GM18951 (cell line): ENCODE measurements around the gene RSPH1.

Source experiments
- POLR2A ChIP-seq: IDR thresholded peaks from 4 replicates; pipeline ENCODE4 v1.6.1; 2011; ENCODE audit warnings: mild to moderate bottlenecking; ENCODE audit not compliant: insufficient read length, insufficient read depth; ENCODE audit errors: extremely low read depth
- in situ Hi-C: fragments of 300-500 bp; cut with MboI; formaldehyde crosslinking; loops from one replicate; pipeline ENCODE4 v1.12.0; 2022; ENCODE audit warnings: low sequenced_read_pairs, mixed read lengths, inconsistent platforms; ENCODE audit not compliant: unreplicated experiment

Gene RSPH1

DNA sequence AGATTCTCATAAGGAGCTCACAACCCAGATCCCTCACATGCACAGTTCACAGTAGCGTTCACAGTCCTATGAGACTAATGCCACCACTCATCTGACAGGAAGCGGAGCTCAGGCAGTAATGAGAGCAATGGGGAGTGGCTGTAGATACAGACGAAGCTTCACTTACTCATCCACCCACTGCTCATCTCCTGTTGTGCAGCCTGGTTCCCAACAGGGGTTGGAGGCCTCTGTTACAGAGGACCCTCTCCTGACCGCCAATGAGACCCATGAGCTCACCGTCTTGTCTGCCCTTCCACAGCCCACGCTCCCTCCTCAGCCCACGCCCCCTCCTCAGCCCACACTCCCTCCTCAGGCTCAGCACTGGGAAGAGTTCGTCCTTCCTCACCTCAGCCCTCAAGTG is 39.6 kb downstream of the RSPH1 start:
- no peak for TF ChIP-seq POLR2A
- in situ Hi-C loops: loop anchor here (10.0 kb wide), 2 partner anchors 142 to 312 kb away; partner anchors contain the start of gene TFF3

- in situ Hi-C loops: loop anchor here (10.0 kb wide), 2 partner anchors 141 to 311 kb away; partner anchors contain the start of gene TFF3
- no peak for TF ChIP-seq POLR2A
Observed at GRCh38 chr21:42455754-42456440, 40.1 kb downstream of the RSPH1 start.

- no peak for TF ChIP-seq POLR2A
- in situ Hi-C loops: loop anchor here (10.0 kb wide), 2 partner anchors 140 to 310 kb away; partner anchors contain the start of gene TFF3
Observed at GRCh38 chr21:42455196-42455595, 40.8 kb downstream of the RSPH1 start.

DNA sequence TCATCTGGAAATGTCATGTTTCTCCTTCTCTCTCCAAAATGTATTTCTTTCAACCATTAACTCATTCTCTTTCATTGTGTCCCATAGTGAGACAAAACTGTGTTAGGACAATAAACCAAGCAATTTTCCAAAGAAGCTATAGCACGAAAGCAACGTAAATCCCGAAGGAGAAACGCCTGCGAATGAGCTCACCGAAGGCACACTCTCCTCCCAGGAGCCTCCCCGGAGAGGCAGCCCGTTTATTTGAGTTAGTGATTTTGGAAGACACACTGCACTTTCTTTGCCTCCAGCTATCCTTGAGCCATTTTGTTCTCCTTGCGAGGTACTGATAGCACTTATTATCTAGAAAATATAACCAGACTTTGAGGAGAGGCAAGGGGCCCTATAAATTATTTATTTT is 41.2 kb downstream of the RSPH1 start:
- in situ Hi-C loops: loop anchor here (10.0 kb wide), 2 partner anchors 140 to 310 kb away; partner anchors contain the start of gene TFF3

GRCh38 chr21:42453986-42454570 is 41.9 kb downstream of the RSPH1 start:
- in situ Hi-C loops: loop anchor here (10.0 kb wide), 2 partner anchors 139 to 309 kb away; partner anchors contain the start of gene TFF3
- no peak for TF ChIP-seq POLR2A

More for the DNA sequence above, 41.2 kb downstream of the RSPH1 start:
- no peak for TF ChIP-seq POLR2A

DNA sequence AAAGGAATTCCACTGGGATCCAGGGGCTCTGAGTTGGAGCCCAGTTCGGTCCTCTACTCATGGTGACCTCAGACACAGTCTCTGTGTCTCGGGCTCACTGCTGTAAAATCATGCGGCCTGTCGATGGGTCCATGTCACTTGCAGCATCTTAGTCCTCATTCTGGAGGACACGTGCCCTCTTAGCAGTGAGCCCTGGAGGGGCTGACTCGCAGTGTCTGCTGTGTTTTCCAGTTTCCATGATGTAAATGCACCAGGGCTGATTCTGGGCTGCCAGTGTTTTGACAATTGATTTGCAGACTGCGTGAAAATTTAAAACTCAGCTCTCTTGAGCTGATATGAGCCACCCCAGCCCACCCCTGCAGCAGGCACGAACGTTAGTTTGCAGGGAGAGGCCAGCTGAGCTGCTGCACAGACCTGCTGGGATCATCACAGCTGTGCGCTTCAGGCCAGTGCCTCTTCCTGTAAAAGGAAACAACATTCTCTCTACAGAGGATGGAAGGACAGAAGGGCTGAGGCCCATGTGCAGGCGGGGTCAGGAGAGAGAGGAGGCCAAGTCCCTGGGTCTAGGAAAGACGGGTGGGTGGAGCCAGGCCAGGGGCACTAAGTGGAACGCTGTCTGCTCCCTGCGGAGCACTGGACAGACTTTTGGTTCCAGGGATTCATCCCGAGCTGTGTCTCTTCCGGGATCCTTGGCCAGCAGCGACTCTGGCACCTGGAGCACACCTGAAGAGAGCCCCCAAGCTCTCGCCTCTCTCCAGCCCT is 42.6 kb downstream of the RSPH1 start:
- no peak for TF ChIP-seq POLR2A
- in situ Hi-C loops: loop anchor here (10.0 kb wide), 2 partner anchors 139 to 309 kb away; partner anchors contain the start of gene TFF3

- no peak for TF ChIP-seq POLR2A
- in situ Hi-C loops: loop anchor here (10.0 kb wide), 2 partner anchors 138 to 308 kb away; partner anchors contain the start of gene TFF3
Observed at GRCh38 chr21:42452401-42453223, 43.4 kb downstream of the RSPH1 start.

GRCh38 chr21:42451941-42452340 is 44.1 kb downstream of the RSPH1 start:
- in situ Hi-C loops: loop anchor here (10.0 kb wide), 2 partner anchors 137 to 307 kb away; partner anchors contain the start of gene TFF3
- TF ChIP-seq POLR2A: no peak

- no peak for TF ChIP-seq POLR2A
- in situ Hi-C loops: loop anchor here (10.0 kb wide), 1 partner anchor 284 kb away; no protein-coding TSS in a partner anchor
Observed at GRCh38 chr21:42448686-42449085, 47.3 kb downstream of the RSPH1 start.

DNA sequence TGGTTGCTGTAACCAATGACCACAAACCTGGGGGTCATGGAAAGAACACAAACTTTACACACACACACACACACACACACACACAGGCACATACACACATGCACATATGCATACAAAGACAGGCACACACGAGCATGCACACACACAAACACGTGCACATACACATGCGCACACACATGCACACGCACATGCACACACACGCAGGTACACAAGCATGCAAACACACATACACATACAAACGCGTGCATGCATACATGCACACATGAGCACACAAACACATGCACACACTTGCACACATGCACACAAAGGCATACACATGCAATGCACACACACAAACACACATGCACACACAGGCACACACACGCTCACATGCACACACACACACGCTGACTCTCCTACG is 48.3 kb downstream of the RSPH1 start:
- in situ Hi-C loops: loop anchor here (10.0 kb wide), 1 partner anchor 283 kb away; no protein-coding TSS in a partner anchor

GRCh38 chr21:42447182-42447581 is 48.8 kb downstream of the RSPH1 start:
- TF ChIP-seq POLR2A: no peak
- in situ Hi-C loops: loop anchor here (10.0 kb wide), 1 partner anchor 282 kb away; no protein-coding TSS in a partner anchor

More for the DNA sequence above, 48.3 kb downstream of the RSPH1 start:
- no peak for TF ChIP-seq POLR2A

GRCh38 chr21:42446531-42446930 is 49.5 kb downstream of the RSPH1 start:
- no peak for TF ChIP-seq POLR2A
- in situ Hi-C loops: loop anchor here (10.0 kb wide), 1 partner anchor 282 kb away; no protein-coding TSS in a partner anchor

DNA sequence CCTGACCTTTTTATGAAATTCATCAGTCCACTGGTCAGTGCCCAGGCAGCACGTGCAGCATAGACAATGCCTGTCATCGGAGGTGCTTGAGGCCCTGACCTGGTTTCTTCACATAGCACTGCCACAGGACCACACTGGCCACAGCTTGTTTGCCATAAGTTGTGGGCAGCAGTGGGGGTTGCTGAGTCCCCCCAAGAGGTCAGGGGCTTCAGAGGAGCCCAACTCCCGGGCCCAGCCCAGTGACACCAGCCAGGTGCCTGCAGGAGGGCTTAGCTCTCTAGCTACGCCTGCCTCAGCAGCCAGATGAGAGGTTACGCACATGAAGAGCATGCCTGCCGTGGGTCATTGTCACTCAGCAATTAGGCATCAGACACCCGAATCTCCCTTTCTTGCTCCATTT is 50.7 kb downstream of the RSPH1 start:
- in situ Hi-C loops: loop anchor here (10.0 kb wide), 1 partner anchor 281 kb away; no protein-coding TSS in a partner anchor
- no peak for TF ChIP-seq POLR2A
